Body of pancreas (tissue), 4 donors: ENCODE data around the gene BRD3OS.

Experiments
- POLR2A ChIP-seq, 3 donors: fragments of 450-650 bp; IDR thresholded peaks; one replicate each; pipeline ENCODE4 v1.6.1; 2016; ENCODE audit warnings: antibody characterized with exemption in 3 of 3, mild to moderate bottlenecking in 2 of 3
- TF ChIP-seq, protein P1 (sequence below), 7 experiments: fragments of 450-650 bp in 4 of 7; fragments of 200-600 bp in 3 of 7; sonication (generic) in 3 of 7; IDR thresholded peaks; one replicate each; pipeline ENCODE4 v1.5.1; 2016 to 2019; ENCODE audit warnings: antibody characterized with exemption in 7 of 7

DNA sequence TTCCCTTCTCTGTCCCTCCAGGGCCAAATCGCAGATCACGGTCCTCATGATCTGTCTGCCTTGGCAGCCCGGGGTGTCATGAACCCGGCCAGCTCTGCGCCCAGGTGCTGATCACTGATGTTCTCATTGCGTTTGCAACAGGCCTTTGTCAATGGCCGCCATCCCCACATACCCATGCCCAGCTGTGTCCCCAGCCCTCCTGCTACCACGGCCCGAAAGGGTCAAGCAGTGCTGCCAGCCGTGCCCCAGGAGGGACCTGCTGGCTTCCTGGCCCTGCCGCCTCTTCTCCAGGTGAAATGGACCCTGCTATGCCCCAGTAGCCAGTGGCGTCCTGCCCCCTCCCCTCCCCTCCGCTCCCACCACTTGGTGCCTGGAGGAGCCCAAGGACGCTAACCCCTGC is 20.4 kb upstream of the BRD3OS start:
- TF ChIP-seq, protein P1, sequence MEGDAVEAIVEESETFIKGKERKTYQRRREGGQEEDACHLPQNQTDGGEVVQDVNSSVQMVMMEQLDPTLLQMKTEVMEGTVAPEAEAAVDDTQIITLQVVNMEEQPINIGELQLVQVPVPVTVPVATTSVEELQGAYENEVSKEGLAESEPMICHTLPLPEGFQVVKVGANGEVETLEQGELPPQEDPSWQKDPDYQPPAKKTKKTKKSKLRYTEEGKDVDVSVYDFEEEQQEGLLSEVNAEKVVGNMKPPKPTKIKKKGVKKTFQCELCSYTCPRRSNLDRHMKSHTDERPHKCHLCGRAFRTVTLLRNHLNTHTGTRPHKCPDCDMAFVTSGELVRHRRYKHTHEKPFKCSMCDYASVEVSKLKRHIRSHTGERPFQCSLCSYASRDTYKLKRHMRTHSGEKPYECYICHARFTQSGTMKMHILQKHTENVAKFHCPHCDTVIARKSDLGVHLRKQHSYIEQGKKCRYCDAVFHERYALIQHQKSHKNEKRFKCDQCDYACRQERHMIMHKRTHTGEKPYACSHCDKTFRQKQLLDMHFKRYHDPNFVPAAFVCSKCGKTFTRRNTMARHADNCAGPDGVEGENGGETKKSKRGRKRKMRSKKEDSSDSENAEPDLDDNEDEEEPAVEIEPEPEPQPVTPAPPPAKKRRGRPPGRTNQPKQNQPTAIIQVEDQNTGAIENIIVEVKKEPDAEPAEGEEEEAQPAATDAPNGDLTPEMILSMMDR (IDR thresholded peaks at IDR 0.05), result no peak
- TF ChIP-seq POLR2A (IDR thresholded peaks at IDR 0.05), result no peak
